H9 (cell line): ENCODE results near the gene LIN54. TPM values are rescaled to one million over a fixed set of nuclear protein-coding genes. Genes with fewer than 3 reads are reported as not detected.

Experiments
- DNase-seq: peaks from one replicate; pipeline ENCODE4 v3.0.0-alpha.2; 2017
- H2AFZ ChIP-seq: one replicate; pipeline ENCODE4 v1.6.1; 2013; ENCODE audit warnings: mild to moderate bottlenecking, low read length, control low read depth, moderate library complexity
- H2AK5ac ChIP-seq: 2 replicates; pipeline ENCODE4 v1.6.1; 2013; ENCODE audit warnings: low read length, control low read depth, mixed read lengths; ENCODE audit not compliant: insufficient read length
- H2BK120ac ChIP-seq: one replicate; pipeline ENCODE4 v1.6.1; 2013; ENCODE audit warnings: low read depth, mild to moderate bottlenecking, low read length, control low read depth, inconsistent platforms; ENCODE audit not compliant: poor library complexity, severe bottlenecking
- H2BK12ac ChIP-seq: 2 replicates; pipeline ENCODE4 v1.6.1; 2013; ENCODE audit warnings: low read length, control low read depth, mixed read lengths, low read depth; ENCODE audit not compliant: insufficient read length
- H2BK15ac ChIP-seq: 2 replicates; pipeline ENCODE4 v1.6.1; 2013; ENCODE audit warnings: low read depth, low read length, control low read depth
- H2BK20ac ChIP-seq: one replicate; pipeline ENCODE4 v1.6.1; 2013; ENCODE audit warnings: low read depth, mild to moderate bottlenecking, low read length, control low read depth, inconsistent platforms; ENCODE audit not compliant: poor library complexity, severe bottlenecking
- H2BK5ac ChIP-seq: 2 replicates; pipeline ENCODE4 v1.6.1; 2013; ENCODE audit warnings: low read length, control low read depth, mixed read lengths; ENCODE audit not compliant: insufficient read length
- H3K14ac ChIP-seq: 2 replicates; pipeline ENCODE4 v1.6.1; 2013; ENCODE audit warnings: low read length, control low read depth; ENCODE audit not compliant: insufficient read depth
- H3K18ac ChIP-seq: 2 replicates; pipeline ENCODE4 v1.6.1; 2013; ENCODE audit warnings: low read depth, mild to moderate bottlenecking, mixed read lengths, low read length, control low read depth; ENCODE audit not compliant: insufficient read length
- H3K23ac ChIP-seq: 2 replicates; pipeline ENCODE4 v1.6.1; 2013; ENCODE audit warnings: low read length, control low read depth, mixed read lengths, low read depth; ENCODE audit not compliant: insufficient read length
- H3K23me2 ChIP-seq: 2 replicates; pipeline ENCODE4 v1.6.1; 2013; ENCODE audit warnings: low read depth, mild to moderate bottlenecking, mixed read lengths, low read length, control low read depth; ENCODE audit not compliant: insufficient read length, poor library complexity, severe bottlenecking
- H3K27ac ChIP-seq: 2 replicates; pipeline ENCODE4 v1.5.1; 2013; ENCODE audit warnings: low read length, control low read depth, mixed read lengths, low read depth; ENCODE audit not compliant: insufficient read length
- H3K27me3 ChIP-seq: 2 replicates; pipeline ENCODE4 v1.6.1; 2013; ENCODE audit warnings: low read length, control low read depth, inconsistent platforms; ENCODE audit not compliant: insufficient read depth
- H3K4ac ChIP-seq: 2 replicates; pipeline ENCODE4 v1.6.1; 2013; ENCODE audit warnings: low read depth, mild to moderate bottlenecking, control low read depth, inconsistent platforms, low read length, moderate library complexity
- H3K4me1 ChIP-seq: 2 replicates; pipeline ENCODE4 v1.6.1; 2013; ENCODE audit warnings: low read length, control low read depth, inconsistent platforms; ENCODE audit not compliant: insufficient read depth
- H3K4me2 ChIP-seq: 2 replicates; pipeline ENCODE4 v1.6.1; 2013; ENCODE audit warnings: low read length, control low read depth, mixed read lengths; ENCODE audit not compliant: insufficient read length, insufficient read depth
- H3K56ac ChIP-seq: 2 replicates; pipeline ENCODE4 v1.6.1; 2013; ENCODE audit warnings: low read depth, mild to moderate bottlenecking, mixed read lengths, low read length, control low read depth; ENCODE audit not compliant: insufficient read length
- H3K79me1 ChIP-seq: 2 replicates; pipeline ENCODE4 v1.6.1; 2013; ENCODE audit warnings: low read depth, mild to moderate bottlenecking, moderate library complexity, low read length, control low read depth, inconsistent platforms; ENCODE audit not compliant: insufficient read depth, poor library complexity, severe bottlenecking
- H3K79me2 ChIP-seq: 2 replicates; pipeline ENCODE4 v1.6.1; 2013; ENCODE audit warnings: low read length, control low read depth, inconsistent platforms; ENCODE audit not compliant: insufficient read depth
- H3K9ac ChIP-seq: 2 replicates; pipeline ENCODE4 v1.6.1; 2013; ENCODE audit warnings: low read length, control low read depth, mixed read lengths; ENCODE audit not compliant: insufficient read length; ENCODE audit errors: extremely low read depth
- H3K9me3 ChIP-seq: one replicate; pipeline ENCODE4 v1.6.1; 2013; ENCODE audit warnings: low read depth, low read length, inconsistent platforms; ENCODE audit not compliant: control insufficient read depth
- H3T11ph ChIP-seq: one replicate; pipeline ENCODE4 v1.6.1; 2013; ENCODE audit warnings: mild to moderate bottlenecking, low read length, control low read depth, inconsistent platforms
- H4K20me1 ChIP-seq: one replicate; pipeline ENCODE4 v1.6.1; 2013; ENCODE audit not compliant: control insufficient read depth, insufficient read length, insufficient read depth
- H4K5ac ChIP-seq: 2 replicates; pipeline ENCODE4 v1.6.1; 2013; ENCODE audit warnings: low read depth, mild to moderate bottlenecking, mixed read lengths, low read length, control low read depth; ENCODE audit not compliant: insufficient read length
- H4K8ac ChIP-seq: replicated peaks from 2 replicates; pipeline ENCODE4 v1.6.1; 2013; ENCODE audit warnings: low read length, control low read depth, mixed read lengths, low read depth; ENCODE audit not compliant: insufficient read length
- H4K91ac ChIP-seq: 2 replicates; pipeline ENCODE4 v1.6.1; 2013; ENCODE audit warnings: low read depth, mild to moderate bottlenecking, moderate library complexity, mixed read lengths, low read length, control low read depth; ENCODE audit not compliant: insufficient read length
- H3K27ac Mint-ChIP-seq, 3 experiments: 2 replicates in 2 of 3; 3 replicates in 1 of 3; pipeline ENCODE4 v1.8.0; 2020 to 2021; ENCODE audit warnings: mixed read lengths in 3 of 3, mild to moderate bottlenecking in 1 of 3, moderate library complexity in 1 of 3
- H3K27me3 Mint-ChIP-seq: 2 replicates; pipeline ENCODE4 v1.8.0; 2021; ENCODE audit warnings: low read depth, mild to moderate bottlenecking, moderate library complexity, mixed read lengths
- H3K36me3 Mint-ChIP-seq, 3 experiments: 2 replicates in 2 of 3; 3 replicates in 1 of 3; pipeline ENCODE4 v1.8.0; 2020 to 2021; ENCODE audit warnings: low read depth in 3 of 3, mixed read lengths in 3 of 3; ENCODE audit not compliant: insufficient read depth in 1 of 3
- H3K4me1 Mint-ChIP-seq, 2 experiments: 2 replicates each; pipeline ENCODE4 v1.8.0; 2020; ENCODE audit warnings: mixed read lengths in 2 of 2
- H3K4me3 Mint-ChIP-seq, 2 experiments: 2 replicates in 1 of 2; 3 replicates in 1 of 2; pipeline ENCODE4 v1.8.0; 2020 to 2021; ENCODE audit warnings: mild to moderate bottlenecking in 2 of 2, mixed read lengths in 2 of 2, moderate library complexity in 1 of 2
- H3K9me3 Mint-ChIP-seq, 2 experiments: 2 replicates in 1 of 2; 3 replicates in 1 of 2; pipeline ENCODE4 v1.8.0; 2020; ENCODE audit warnings: mild to moderate bottlenecking in 2 of 2, mixed read lengths in 2 of 2, moderate library complexity in 1 of 2
- CTCF ChIP-seq: fragments of 200-600 bp; sonication (generic); conservative IDR thresholded peaks from 3 replicates; pipeline ENCODE4 v1.8.0; 2021; ENCODE audit warnings: antibody characterized with exemption, mild to moderate bottlenecking
- WGBS: extraction: QIAGEN DNeasy Blood & Tissue Kit; methylation state at CpG from one replicate; pipeline ENCODE4 v1.1.7; 2013; ENCODE audit warnings: missing lambda C conversion rate, low lambda C conversion rate, mixed read lengths; ENCODE audit not compliant: insufficient read length; ENCODE audit errors: extremely low coverage; 5-methylcytosine and 5-hydroxymethylcytosine counted together
- total RNA-seq: library from RNA; stranded (reverse); gene quantifications from 2 replicates; pipeline ENCODE4 v1.2.1, GENCODE V29; 2021

LIN54 gene
- total RNA-seq, 1 experiment from 2014 or later, result 16.3 TPM

GRCh38 chr4:82905205-82905604 lies 105.4 kb downstream of the LIN54 start:
- no peaks in the 10 kb centered on the region for H3K27me3 Mint-ChIP-seq
- no peak overlapping the region for H2AFZ ChIP-seq
- no peak overlapping the region for H3K4me3 Mint-ChIP-seq
- no peak overlapping the region for H3K27ac ChIP-seq
- no peaks in the 10 kb centered on the region for H3K79me1 ChIP-seq
- H3T11ph ChIP-seq, result no peak overlapping the region
- no peak overlapping the region for H3K56ac ChIP-seq
- peaks cover 5 to 45% (median 37%) of the 10 kb centered on the region in 3 experiments; a peak in 5 of 7 replicates for H3K36me3 Mint-ChIP-seq
- H3K27ac Mint-ChIP-seq, result no peak overlapping the region
- H3K9ac ChIP-seq, result no peak overlapping the region
- no peak overlapping the region for H2BK12ac ChIP-seq
- no peaks in the 10 kb centered on the region for H3K27me3 ChIP-seq
- WGBS, result no CpG with 5 or more reads among the region's 2 CpGs
- H3K9me3 Mint-ChIP-seq, result no peaks in the 10 kb centered on the region
- H4K8ac ChIP-seq, result no peak overlapping the region
- TF ChIP-seq CTCF, result no peak
- DNase-seq, result no peak
- no peak overlapping the region for H2BK120ac ChIP-seq
- no peak overlapping the region for H2AK5ac ChIP-seq
- no peak overlapping the region for H4K5ac ChIP-seq
- no peak overlapping the region for H2BK20ac ChIP-seq
- no peaks in the 10 kb centered on the region for H4K20me1 ChIP-seq
- H3K23me2 ChIP-seq, result no peaks in the 10 kb centered on the region
- H3K23ac ChIP-seq, result no peak overlapping the region
- H4K91ac ChIP-seq, result no peak overlapping the region
- no peak overlapping the region for H3K14ac ChIP-seq
- no peak overlapping the region for H2BK15ac ChIP-seq
- no peaks in the 10 kb centered on the region for H3K4me1 ChIP-seq
- H3K79me2 ChIP-seq, result peaks cover 2% of the 10 kb centered on the region; the same call in 1 of the 2 replicates
- no peak overlapping the region for H3K4ac ChIP-seq
- H3K9me3 ChIP-seq, result no peaks in the 10 kb centered on the region
- H3K18ac ChIP-seq, result no peak overlapping the region
- H3K4me2 ChIP-seq, result no peak overlapping the region
- peaks cover 3% of the 10 kb centered on the region in 2 experiments; a peak in 2 of 4 replicates for H3K4me1 Mint-ChIP-seq
- no peak overlapping the region for H2BK5ac ChIP-seq
